Ammon's horn (tissue), 1 donor: ENCODE data around the gene KCNH1.

Source experiments
- DNase-seq: peaks from one replicate; pipeline ENCODE4 v3.0.0-alpha.2; 2016; ENCODE audit warnings: low spot score

The KCNH1 gene

GRCh38 chr1:210878564-210878963 lies 255.4 kb downstream of the KCNH1 start:
- no peak for DNase-seq

GRCh38 chr1:210876275-210876674 lies 257.7 kb downstream of the KCNH1 start:
- no peak for DNase-seq

GRCh38 chr1:210866532-210866931 lies 267.4 kb downstream of the KCNH1 start:
- DNase-seq = no peak

GRCh38 chr1:210857705-210858104 lies 276.2 kb downstream of the KCNH1 start:
- DNase-seq = no peak

GRCh38 chr1:210857146-210857663 lies 276.7 kb downstream of the KCNH1 start:
- no peak for DNase-seq

- no peak for DNase-seq
Measured at GRCh38 chr1:210855440-210855839, 278.5 kb downstream of the KCNH1 start.

- no peak for DNase-seq
Measured at GRCh38 chr1:210853276-210853675, 280.7 kb downstream of the KCNH1 start.

GRCh38 chr1:210850556-210850955 lies 283.4 kb downstream of the KCNH1 start:
- DNase-seq = peak; percentile 96

GRCh38 chr1:210848474-210848873 lies 285.5 kb downstream of the KCNH1 start:
- DNase-seq = no peak

- no peak for DNase-seq
Measured at GRCh38 chr1:210841926-210842625, 291.9 kb downstream of the KCNH1 start.

GRCh38 chr1:210830034-210831028 lies 303.6 kb downstream of the KCNH1 start:
- DNase-seq = no peak

- DNase-seq = no peak
Measured at GRCh38 chr1:210828996-210829596, 304.9 kb downstream of the KCNH1 start.

GRCh38 chr1:210827481-210827880 lies 306.5 kb downstream of the KCNH1 start:
- DNase-seq = no peak

- DNase-seq = no peak
Measured at GRCh38 chr1:210826686-210827085, 307.3 kb downstream of the KCNH1 start.

- DNase-seq = peak; percentile 40
Measured at GRCh38 chr1:210822932-210823331, 311.0 kb downstream of the KCNH1 start.

- DNase-seq = no peak
Measured at GRCh38 chr1:210822241-210822640, 311.7 kb downstream of the KCNH1 start.

- DNase-seq = no peak
Measured at GRCh38 chr1:210821615-210822014, 312.3 kb downstream of the KCNH1 start.

- no peak for DNase-seq
Measured at GRCh38 chr1:210819266-210819665, 314.7 kb downstream of the KCNH1 start.

GRCh38 chr1:210817385-210818275 lies 316.3 kb downstream of the KCNH1 start:
- DNase-seq = no peak

- DNase-seq = peak; percentile 19
Measured at GRCh38 chr1:210815641-210816550, 318.1 kb downstream of the KCNH1 start.
